ENCODE measurements around the gene MYBPC3.
A peak's percentile ranks its signal among the peaks of the same experiment; 100 is the strongest.

Gene MYBPC3

GRCh38 chr11:47331454-47332302, 20.8 kb downstream of the MYBPC3 start:
- TF ChIP-seq CTCF (IDR thresholded peaks at IDR 0.05; ENCODE audit: extremely low read depth, insufficient read depth, missing control alignments): no peak
- in situ Hi-C loops (cut with MboI; ENCODE audit: low pct_unique_long_range_greater_than_20kb, low sequenced_read_pairs, unreplicated experiment): no loop called here
- no peak for DNase-seq (ENCODE audit: low spot score)

- in situ Hi-C loops (cut with MboI; ENCODE audit: low pct_unique_long_range_greater_than_20kb, low sequenced_read_pairs, unreplicated experiment): no loop called here
- no peak for TF ChIP-seq CTCF (IDR thresholded peaks at IDR 0.05; ENCODE audit: extremely low read depth, insufficient read depth, missing control alignments)
- no peak for DNase-seq (ENCODE audit: low spot score)
These were observed 22.2 kb downstream of the MYBPC3 start for GRCh38 chr11:47329987-47330931.

DNA sequence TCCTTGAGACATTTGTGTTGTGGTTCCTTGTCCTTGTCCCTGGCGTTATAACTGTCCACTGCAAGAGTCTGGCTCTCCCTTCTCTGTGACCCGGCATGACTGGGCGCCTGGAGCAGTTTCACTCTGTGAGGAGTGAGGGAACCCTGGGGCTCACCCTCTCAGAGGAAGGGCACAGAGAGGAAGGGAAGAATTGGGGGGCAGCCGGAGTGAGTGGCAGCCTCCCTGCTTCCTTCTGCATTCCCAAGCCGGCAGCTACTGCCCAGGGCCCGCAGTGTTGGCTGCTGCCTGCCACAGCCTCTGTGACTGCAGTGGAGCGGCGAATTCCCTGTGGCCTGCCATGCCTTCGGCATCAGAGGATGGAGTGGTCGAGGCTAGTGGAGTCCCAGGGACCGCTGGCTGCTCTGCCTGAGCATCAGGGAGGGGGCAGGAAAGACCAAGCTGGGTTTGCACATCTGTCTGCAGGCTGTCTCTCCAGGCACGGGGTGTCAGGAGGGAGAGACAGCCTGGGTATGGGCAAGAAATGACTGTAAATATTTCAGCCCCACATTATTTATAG, 23.0 kb downstream of the MYBPC3 start:
- no peak for TF ChIP-seq CTCF (IDR thresholded peaks at IDR 0.05; ENCODE audit: extremely low read depth, insufficient read depth, missing control alignments)
- peak; percentile 10 for DNase-seq (ENCODE audit: low spot score)
- in situ Hi-C loops (cut with MboI; ENCODE audit: low pct_unique_long_range_greater_than_20kb, low sequenced_read_pairs, unreplicated experiment): no loop called here

DNA sequence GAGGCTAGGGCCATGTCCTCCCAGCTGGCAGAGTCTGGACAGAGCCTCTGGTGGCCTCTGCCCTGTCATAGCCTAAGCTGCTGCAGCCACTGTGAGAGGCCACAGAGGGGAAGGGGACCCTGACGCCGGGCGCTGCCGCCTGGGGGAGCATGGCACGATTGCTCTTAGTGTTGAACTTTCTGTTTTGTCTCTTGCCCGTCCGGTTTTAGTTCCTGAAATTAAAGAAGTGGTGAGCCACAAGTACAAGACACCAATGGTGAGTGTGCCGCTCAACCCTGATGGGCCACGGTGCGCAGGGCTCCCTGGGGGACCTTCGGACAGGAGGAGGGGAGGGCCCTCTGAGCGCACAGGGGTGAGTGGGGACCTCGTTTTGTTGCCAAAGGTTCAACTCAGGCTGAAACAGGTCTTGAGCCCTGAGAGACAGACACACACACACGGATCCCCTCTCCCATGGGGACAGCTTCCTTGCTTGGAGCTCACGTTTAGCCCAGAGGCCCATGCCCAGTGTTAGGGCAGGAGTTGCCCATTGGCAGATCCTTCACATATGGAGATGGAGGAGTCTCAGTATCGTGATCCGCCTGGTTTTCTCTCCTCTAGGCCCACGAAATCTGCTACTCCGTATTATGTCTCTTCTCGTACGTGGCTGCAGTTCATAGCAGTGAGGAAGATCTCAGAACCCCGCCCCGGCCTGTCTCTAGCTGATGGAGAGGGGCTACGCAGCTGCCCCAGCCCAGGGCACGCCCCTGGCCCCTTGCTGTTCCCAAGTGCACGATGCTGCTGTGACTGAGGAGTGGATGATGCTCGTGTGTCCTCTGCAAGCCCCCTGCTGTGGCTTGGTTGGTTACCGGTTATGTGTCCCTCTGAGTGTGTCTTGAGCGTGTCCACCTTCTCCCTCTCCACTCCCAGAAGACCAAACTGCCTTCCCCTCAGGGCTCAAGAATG, 23.8 kb downstream of the MYBPC3 start:
- no peak for TF ChIP-seq CTCF (IDR thresholded peaks at IDR 0.05; ENCODE audit: extremely low read depth, insufficient read depth, missing control alignments)
- in situ Hi-C loops (cut with MboI; ENCODE audit: low pct_unique_long_range_greater_than_20kb, low sequenced_read_pairs, unreplicated experiment): no loop called here
- peak; percentile 16 for DNase-seq (ENCODE audit: low spot score)

- no peak for TF ChIP-seq CTCF (IDR thresholded peaks at IDR 0.05; ENCODE audit: extremely low read depth, insufficient read depth, missing control alignments)
- in situ Hi-C loops (cut with MboI; ENCODE audit: low pct_unique_long_range_greater_than_20kb, low sequenced_read_pairs, unreplicated experiment): no loop called here
- DNase-seq (ENCODE audit: low spot score): peak; percentile 10
These were observed 24.6 kb downstream of the MYBPC3 start for GRCh38 chr11:47327949-47328348.
